ENCODE measurements around the gene PSAT1.

DNA sequence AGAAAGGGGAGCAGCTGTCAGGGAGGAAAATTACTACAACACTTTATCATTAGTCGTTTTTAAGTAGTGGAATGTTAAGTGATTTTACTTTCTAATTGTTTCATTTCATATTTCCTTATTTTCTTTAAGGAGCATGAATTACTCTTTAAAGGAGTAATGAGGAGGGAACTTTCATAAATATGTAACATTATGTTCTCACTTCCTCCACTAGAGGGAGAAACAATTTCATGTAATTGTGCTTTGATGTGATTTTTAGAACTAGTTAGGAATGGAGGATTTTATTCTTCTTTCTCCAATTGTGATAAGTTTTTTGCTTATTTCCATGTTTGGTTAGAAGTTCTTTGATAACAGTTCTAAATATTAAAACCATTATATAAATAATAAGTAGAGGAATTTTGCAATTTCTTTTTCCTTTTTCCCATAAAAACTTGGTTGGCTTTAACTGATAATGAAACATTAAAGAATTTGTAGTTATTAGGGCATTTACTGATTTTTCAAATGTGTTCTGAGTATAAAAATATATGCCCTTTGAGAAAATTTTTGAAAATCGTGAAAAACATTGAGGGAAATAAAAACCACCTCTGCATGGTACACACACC, 35.4 kb upstream of the PSAT1 start:
- TF ChIP-seq POLR2AphosphoS5 (IDR thresholded peaks at IDR 0.05; ENCODE audit: low read depth, low read length) = no peak
- no peak for TF ChIP-seq TAF1 (IDR thresholded peaks at IDR 0.05; ENCODE audit: borderline replicate concordance, insufficient read depth, low read length)
- no peak for TF ChIP-seq SIN3A (IDR thresholded peaks at IDR 0.05; ENCODE audit: borderline replicate concordance, insufficient read depth, low read length)
- TF ChIP-seq REST (IDR thresholded peaks at IDR 0.05; ENCODE audit: insufficient read depth in 1 of 2, low read depth in 2 of 2, low read length in 2 of 2) = no peak
- TF ChIP-seq FOXP2 (optimal IDR thresholded peaks at IDR 0.05; ENCODE audit: borderline replicate concordance, extremely low read depth, extremely low read length, insufficient read depth) = no peak
